ENCODE measurements around the gene ASPHD2. TPM values are rescaled to one million over a fixed set of nuclear protein-coding genes. Genes with fewer than 3 reads are reported as not detected.

Gene ASPHD2
- total RNA-seq, 1 experiment from 2014 or later, result not detected

GRCh38 chr22:26433805-26434204 lies 4.7 kb downstream of the ASPHD2 start:
- H3K4me3 ChIP-seq (ENCODE audit: low read depth, low read length), result no peak overlapping the region
- H3K4me1 ChIP-seq, result 0 out of 2 replicates have a peak, but pooled peaks cover 3% of the 10 kb centered on the region
- ChIA-PET POLR2A (no interaction called here), CTCF (no interaction called here)
- H3K4me3 Mint-ChIP-seq (ENCODE audit: unreplicated experiment), result no peak overlapping the region
- no peaks in the 10 kb centered on the region for H3K36me3 ChIP-seq (ENCODE audit: control insufficient read depth, insufficient read depth, low read length)
- no peaks in the 10 kb centered on the region for H3K9me3 Mint-ChIP-seq (ENCODE audit: unreplicated experiment)
- intact Hi-C loops (cut with micrococcal nuclease; ENCODE audit: unreplicated experiment), result no loop called here
- peaks cover 2% of the 10 kb centered on the region for H3K36me3 Mint-ChIP-seq (ENCODE audit: insufficient read depth, unreplicated experiment)
- no peak for TF ChIP-seq CTCF (IDR thresholded peaks at IDR 0.05; ENCODE audit: insufficient read depth in 1 of 2, low read depth in 1 of 2, low read length in 1 of 2, severe bottlenecking in 1 of 2, unreplicated experiment in 1 of 2)
- H3K27me3 ChIP-seq (replicated peaks; ENCODE audit: control insufficient read depth, insufficient read depth, low read length), result no peaks in the 10 kb centered on the region
- H3K9me3 ChIP-seq, result no peaks in the 10 kb centered on the region
- peaks cover 24% of the 10 kb centered on the region for H3K27me3 Mint-ChIP-seq (ENCODE audit: insufficient read depth, unreplicated experiment)
- BruUV-seq (replicated peaks), result no TSS peak
- peaks cover 2% of the 10 kb centered on the region for H3K4me1 Mint-ChIP-seq (ENCODE audit: low read depth, unreplicated experiment)
- no peak for DNase-seq
- H3K27ac Mint-ChIP-seq (ENCODE audit: unreplicated experiment), result no peak overlapping the region

- ChIA-PET POLR2A (no interaction called here), CTCF (interaction anchor here (2.2 kb wide), 1 partner anchor 71 kb away, joined by 10 read pairs; no protein-coding TSS in a partner anchor)
- Mint-ChIP-seq H3K9me3 (ENCODE audit: unreplicated experiment) (no peaks in the 10 kb centered on the region), H3K36me3 (ENCODE audit: insufficient read depth, unreplicated experiment) (no peaks in the 10 kb centered on the region), H3K4me1 (ENCODE audit: low read depth, unreplicated experiment) (no peaks in the 10 kb centered on the region), H3K27ac (ENCODE audit: unreplicated experiment) (no peak overlapping the region), H3K4me3 (ENCODE audit: unreplicated experiment) (no peak overlapping the region), H3K27me3 (ENCODE audit: insufficient read depth, unreplicated experiment) (peaks cover 14% of the 10 kb centered on the region)
- TF ChIP-seq CTCF (IDR thresholded peaks at IDR 0.05; ENCODE audit: insufficient read depth in 1 of 2, low read depth in 1 of 2, low read length in 1 of 2, severe bottlenecking in 1 of 2, unreplicated experiment in 1 of 2), result no peak
- Histone ChIP-seq H3K27me3 (replicated peaks; ENCODE audit: control insufficient read depth, insufficient read depth, low read length) (no peaks in the 10 kb centered on the region), H3K4me3 (ENCODE audit: low read depth, low read length) (no peak overlapping the region), H3K9me3 (no peaks in the 10 kb centered on the region), H3K4me1 (no peaks in the 10 kb centered on the region), H3K36me3 (ENCODE audit: control insufficient read depth, insufficient read depth, low read length) (no peaks in the 10 kb centered on the region)
- no TSS peak for BruUV-seq (replicated peaks)
- no peak for DNase-seq
- intact Hi-C loops (cut with micrococcal nuclease; ENCODE audit: unreplicated experiment), result no loop called here
Observed at GRCh38 chr22:26435327-26436093, 6.5 kb downstream of the ASPHD2 start.

GRCh38 chr22:26436903-26437515 lies 7.9 kb downstream of the ASPHD2 start:
- H3K27me3 Mint-ChIP-seq (ENCODE audit: insufficient read depth, unreplicated experiment), result peaks cover 11% of the 10 kb centered on the region
- H3K9me3 Mint-ChIP-seq (ENCODE audit: unreplicated experiment), result no peaks in the 10 kb centered on the region
- H3K9me3 ChIP-seq, result no peaks in the 10 kb centered on the region
- no peaks in the 10 kb centered on the region for H3K36me3 Mint-ChIP-seq (ENCODE audit: insufficient read depth, unreplicated experiment)
- no peaks in the 10 kb centered on the region for H3K27me3 ChIP-seq (replicated peaks; ENCODE audit: control insufficient read depth, insufficient read depth, low read length)
- TF ChIP-seq CTCF (IDR thresholded peaks at IDR 0.05; ENCODE audit: insufficient read depth in 1 of 2, low read depth in 1 of 2, low read length in 1 of 2, severe bottlenecking in 1 of 2, unreplicated experiment in 1 of 2), result no peak
- ChIA-PET CTCF (interaction anchor here (2.2 kb wide), 1 partner anchor 72 kb away, joined by 10 read pairs; no protein-coding TSS in a partner anchor), POLR2A (no interaction called here)
- no peak for DNase-seq
- H3K4me1 Mint-ChIP-seq (ENCODE audit: low read depth, unreplicated experiment), result no peaks in the 10 kb centered on the region
- BruUV-seq (replicated peaks), result no TSS peak
- no peak overlapping the region for H3K4me3 Mint-ChIP-seq (ENCODE audit: unreplicated experiment)
- no peaks in the 10 kb centered on the region for H3K4me1 ChIP-seq
- no peak overlapping the region for H3K27ac Mint-ChIP-seq (ENCODE audit: unreplicated experiment)
- intact Hi-C loops (cut with micrococcal nuclease; ENCODE audit: unreplicated experiment), result no loop called here
- no peak overlapping the region for H3K4me3 ChIP-seq (ENCODE audit: low read depth, low read length)
- H3K36me3 ChIP-seq (ENCODE audit: control insufficient read depth, insufficient read depth, low read length), result no peaks in the 10 kb centered on the region

Data from Caco-2 (cell line).